Measurements from ENCODE around the gene ZC3H13. TPM values are rescaled to one million over a fixed set of nuclear protein-coding genes. Genes with fewer than 3 reads are reported as not detected.

The ZC3H13 gene
- total RNA-seq, 2 experiments from 2014 or later, result 40.7 to 49.7 TPM

GRCh38 chr13:46086421-46086922 is 33.9 kb upstream of the ZC3H13 start:
- H3K4me3 Mint-ChIP-seq, result no peak overlapping the region
- H3K36me3 Mint-ChIP-seq, result no peaks in the 10 kb centered on the region
- POLR2A ChIA-PET, result no interaction called here
- DNase-seq (no peak), ATAC-seq (ENCODE audit: low read depth) (no peak)
- H3K4me1 Mint-ChIP-seq, result no peaks in the 10 kb centered on the region
- H3K9me3 Mint-ChIP-seq, result no peaks in the 10 kb centered on the region
- H3K27ac Mint-ChIP-seq, result no peak overlapping the region
- peaks cover 8% of the 10 kb centered on the region for H3K27me3 Mint-ChIP-seq

GRCh38 chr13:46085737-46086136 is 33.2 kb upstream of the ZC3H13 start:
- ATAC-seq (ENCODE audit: low read depth), result no peak
- Mint-ChIP-seq H3K36me3 (no peaks in the 10 kb centered on the region), H3K27ac (no peak overlapping the region), H3K27me3 (peaks cover 8% of the 10 kb centered on the region), H3K9me3 (no peaks in the 10 kb centered on the region), H3K4me3 (no peak overlapping the region), H3K4me1 (no peaks in the 10 kb centered on the region)
- no peak for DNase-seq
- POLR2A ChIA-PET, result no interaction called here

- Mint-ChIP-seq H3K27me3 (peaks cover 5% of the 10 kb centered on the region), H3K4me3 (no peak overlapping the region), H3K27ac (no peak overlapping the region), H3K4me1 (peaks cover 6% of the 10 kb centered on the region), H3K9me3 (peaks cover 3% of the 10 kb centered on the region), H3K36me3 (no peaks in the 10 kb centered on the region)
- no peak for DNase-seq
- no peak for ATAC-seq (ENCODE audit: low read depth)
- POLR2A ChIA-PET, result no interaction called here
These were observed 29.8 kb upstream of the ZC3H13 start for GRCh38 chr13:46082324-46082723.

GRCh38 chr13:46079770-46080169 is 27.2 kb upstream of the ZC3H13 start:
- Mint-ChIP-seq H3K27me3 (peaks cover 3% of the 10 kb centered on the region), H3K4me1 (peaks cover 6% of the 10 kb centered on the region), H3K27ac (no peak overlapping the region), H3K36me3 (no peaks in the 10 kb centered on the region), H3K4me3 (no peak overlapping the region), H3K9me3 (peaks cover 3% of the 10 kb centered on the region)
- ATAC-seq (ENCODE audit: low read depth) (no peak), DNase-seq (no peak)
- POLR2A ChIA-PET, result no interaction called here

GRCh38 chr13:46077265-46077664 is 24.7 kb upstream of the ZC3H13 start:
- peaks cover 6% of the 10 kb centered on the region for H3K4me1 Mint-ChIP-seq
- POLR2A ChIA-PET, result no interaction called here

GRCh38 chr13:46076827-46077226 is 24.3 kb upstream of the ZC3H13 start:
- Mint-ChIP-seq H3K36me3 (no peaks in the 10 kb centered on the region), H3K27me3 (peaks cover 5% of the 10 kb centered on the region), H3K4me1 (peaks cover 6% of the 10 kb centered on the region), H3K4me3 (no peak overlapping the region), H3K27ac (no peak overlapping the region), H3K9me3 (peaks cover 3% of the 10 kb centered on the region)
- ATAC-seq (ENCODE audit: low read depth) (no peak), DNase-seq (no peak)
- POLR2A ChIA-PET, result no interaction called here

More at GRCh38 chr13:46077265-46077664, 24.7 kb upstream of the ZC3H13 start:
- Mint-ChIP-seq H3K4me3 (no peak overlapping the region), H3K27me3 (peaks cover 5% of the 10 kb centered on the region), H3K36me3 (no peaks in the 10 kb centered on the region), H3K9me3 (peaks cover 3% of the 10 kb centered on the region), H3K27ac (no peak overlapping the region)
- DNase-seq (no peak), ATAC-seq (ENCODE audit: low read depth) (no peak)

- POLR2A ChIA-PET, result no interaction called here
- DNase-seq (no peak), ATAC-seq (ENCODE audit: low read depth) (no peak)
- Mint-ChIP-seq H3K27me3 (peaks cover 5% of the 10 kb centered on the region), H3K9me3 (peaks cover 3% of the 10 kb centered on the region), H3K36me3 (no peaks in the 10 kb centered on the region), H3K4me1 (peaks cover 6% of the 10 kb centered on the region), H3K27ac (no peak overlapping the region), H3K4me3 (no peak overlapping the region)
These were observed 23.3 kb upstream of the ZC3H13 start for GRCh38 chr13:46075811-46076210.

- POLR2A ChIA-PET, result no interaction called here
- Mint-ChIP-seq H3K27ac (no peak overlapping the region), H3K9me3 (no peaks in the 10 kb centered on the region), H3K27me3 (peaks cover 10% of the 10 kb centered on the region), H3K4me1 (no peaks in the 10 kb centered on the region), H3K4me3 (no peak overlapping the region), H3K36me3 (no peaks in the 10 kb centered on the region)
- ATAC-seq (ENCODE audit: low read depth) (no peak), DNase-seq (no peak)
These were observed 19.2 kb upstream of the ZC3H13 start for GRCh38 chr13:46071590-46072249.

- ATAC-seq (ENCODE audit: low read depth) (no peak), DNase-seq (no peak)
- Mint-ChIP-seq H3K27me3 (peaks cover 7% of the 10 kb centered on the region), H3K4me1 (no peaks in the 10 kb centered on the region), H3K9me3 (no peaks in the 10 kb centered on the region), H3K36me3 (no peaks in the 10 kb centered on the region), H3K27ac (no peak overlapping the region), H3K4me3 (no peak overlapping the region)
- POLR2A ChIA-PET, result no interaction called here
These were observed 10.7 kb upstream of the ZC3H13 start for GRCh38 chr13:46063292-46063691.

- Mint-ChIP-seq H3K4me1 (no peaks in the 10 kb centered on the region), H3K4me3 (no peak overlapping the region), H3K27ac (no peak overlapping the region), H3K36me3 (no peaks in the 10 kb centered on the region), H3K9me3 (no peaks in the 10 kb centered on the region), H3K27me3 (peaks cover 4% of the 10 kb centered on the region)
- POLR2A ChIA-PET, result no interaction called here
- DNase-seq (no peak), ATAC-seq (ENCODE audit: low read depth) (no peak)
These were observed 9.6 kb upstream of the ZC3H13 start for GRCh38 chr13:46062185-46062584.

GRCh38 chr13:46059405-46059804 is 6.9 kb upstream of the ZC3H13 start:
- POLR2A ChIA-PET, result no interaction called here
- no peaks in the 10 kb centered on the region for H3K36me3 Mint-ChIP-seq
- peaks cover 2% of the 10 kb centered on the region for H3K27me3 Mint-ChIP-seq
- H3K27ac Mint-ChIP-seq, result no peak overlapping the region
- H3K9me3 Mint-ChIP-seq, result no peaks in the 10 kb centered on the region
- H3K4me3 Mint-ChIP-seq, result no peak overlapping the region
- ATAC-seq (ENCODE audit: low read depth), result no peak
- no peak for DNase-seq
- H3K4me1 Mint-ChIP-seq, result no peaks in the 10 kb centered on the region

- Mint-ChIP-seq H3K36me3 (no peaks in the 10 kb centered on the region), H3K9me3 (no peaks in the 10 kb centered on the region), H3K27ac (no peak overlapping the region), H3K4me1 (peaks cover 6% of the 10 kb centered on the region), H3K4me3 (no peak overlapping the region), H3K27me3 (peaks cover 6% of the 10 kb centered on the region)
- no peak for DNase-seq
- POLR2A ChIA-PET, result interaction anchor here (0.6 kb wide), 1 partner anchor 596 kb away, joined by 3 read pairs; no protein-coding TSS in a partner anchor
- ATAC-seq (ENCODE audit: low read depth), result no peak
These were observed 5.7 kb upstream of the ZC3H13 start for GRCh38 chr13:46058268-46058667.

GRCh38 chr13:46057256-46058015 is 4.9 kb upstream of the ZC3H13 start:
- H3K4me1 Mint-ChIP-seq, result peaks cover 9% of the 10 kb centered on the region
- POLR2A ChIA-PET, result no interaction called here
- H3K27me3 Mint-ChIP-seq, result peaks cover 6% of the 10 kb centered on the region
- DNase-seq (no peak), ATAC-seq (ENCODE audit: low read depth) (no peak)
- H3K27ac Mint-ChIP-seq, result no peak overlapping the region
- H3K9me3 Mint-ChIP-seq, result no peaks in the 10 kb centered on the region
- H3K36me3 Mint-ChIP-seq, result no peaks in the 10 kb centered on the region
- no peak overlapping the region for H3K4me3 Mint-ChIP-seq

Data from activated naive CD8-positive, alpha-beta T cell treated with anti-CD3 and anti-CD28 coated beads, Interleukin-2, amount 10 ng/mL, durations not matched to agents 7 days and 5 days (primary cell).